HEK293T (cell line): ENCODE data around the gene CRYBB1.

ENCODE experiments used
- CTCF ChIA-PET: fragments of 350-600 bp; formaldehyde crosslinking; extraction: SDS; loops from one replicate; lab custom pipeline; 2021; ENCODE audit warnings: antibody characterized with exemption, inconsistent platforms; lab: Yijun Ruan, JAX
- POLR2A ChIA-PET: fragments of 350-600 bp; formaldehyde crosslinking; extraction: SDS; loops from one replicate; lab custom pipeline; 2020; ENCODE audit warnings: antibody characterized with exemption, inconsistent platforms; lab: Yijun Ruan, JAX
- DNase-seq: peaks from one replicate; pipeline ENCODE4 v3.0.0; 2012; ENCODE audit warnings: mixed read lengths; ENCODE audit errors: extremely low spot score
- ARNT ChIP-seq: fragments of 450-650 bp; IDR thresholded peaks from 2 replicates; pipeline ENCODE4 v1.6.1; 2017; ENCODE audit warnings: mild to moderate bottlenecking
- BHLHE40 ChIP-seq: fragments of 450-650 bp; IDR thresholded peaks from 2 replicates; pipeline ENCODE4 v1.6.1; 2016; ENCODE audit warnings: mild to moderate bottlenecking, moderate library complexity, borderline replicate concordance
- CTBP1 ChIP-seq: fragments of 450-650 bp; IDR thresholded peaks from 2 replicates; pipeline ENCODE4 v1.6.1; 2016; ENCODE audit warnings: borderline replicate concordance
- ELF4 ChIP-seq: fragments of 450-650 bp; IDR thresholded peaks from 2 replicates; pipeline ENCODE4 v1.6.1; 2017; ENCODE audit warnings: antibody characterized with exemption
- FOXA1 ChIP-seq: fragments of 450-650 bp; IDR thresholded peaks from 2 replicates; pipeline ENCODE4 v1.6.1; 2016; ENCODE audit warnings: mild to moderate bottlenecking
- FOXK2 ChIP-seq: fragments of 450-650 bp; IDR thresholded peaks from 2 replicates; pipeline ENCODE4 v1.6.1; 2016; ENCODE audit warnings: mild to moderate bottlenecking
- FOXM1 ChIP-seq: fragments of 450-650 bp; IDR thresholded peaks from 2 replicates; pipeline ENCODE4 v1.6.1; 2017; ENCODE audit warnings: mild to moderate bottlenecking, borderline replicate concordance
- HDGF ChIP-seq: fragments of 450-650 bp; IDR thresholded peaks from 2 replicates; pipeline ENCODE4 v1.6.1; 2017; ENCODE audit warnings: antibody characterized with exemption, borderline replicate concordance
- L3MBTL2 ChIP-seq: fragments of 450-650 bp; conservative IDR thresholded peaks from 2 replicates; pipeline ENCODE4 v1.6.1; 2016; ENCODE audit warnings: mild to moderate bottlenecking
- LEF1 ChIP-seq: fragments of 450-650 bp; IDR thresholded peaks from 2 replicates; pipeline ENCODE4 v1.6.1; 2017; ENCODE audit warnings: mild to moderate bottlenecking, borderline replicate concordance
- NFRKB ChIP-seq: fragments of 450-650 bp; IDR thresholded peaks from 2 replicates; pipeline ENCODE4 v1.6.1; 2016; ENCODE audit warnings: mild to moderate bottlenecking, moderate library complexity
- PKNOX1 ChIP-seq: fragments of 450-650 bp; IDR thresholded peaks from 2 replicates; pipeline ENCODE4 v1.6.1; 2016
- SP1 ChIP-seq: fragments of 450-650 bp; IDR thresholded peaks from 2 replicates; pipeline ENCODE4 v1.6.1; 2017
- SUZ12 ChIP-seq: fragments of 450-650 bp; IDR thresholded peaks from 2 replicates; pipeline ENCODE4 v1.6.1; 2016; ENCODE audit warnings: mild to moderate bottlenecking
- TARDBP ChIP-seq: fragments of 450-650 bp; IDR thresholded peaks from 2 replicates; pipeline ENCODE4 v1.6.1; 2016
- ZNF384 ChIP-seq: fragments of 450-650 bp; IDR thresholded peaks from 2 replicates; pipeline ENCODE4 v1.6.1; 2016

CRYBB1 gene

DNA sequence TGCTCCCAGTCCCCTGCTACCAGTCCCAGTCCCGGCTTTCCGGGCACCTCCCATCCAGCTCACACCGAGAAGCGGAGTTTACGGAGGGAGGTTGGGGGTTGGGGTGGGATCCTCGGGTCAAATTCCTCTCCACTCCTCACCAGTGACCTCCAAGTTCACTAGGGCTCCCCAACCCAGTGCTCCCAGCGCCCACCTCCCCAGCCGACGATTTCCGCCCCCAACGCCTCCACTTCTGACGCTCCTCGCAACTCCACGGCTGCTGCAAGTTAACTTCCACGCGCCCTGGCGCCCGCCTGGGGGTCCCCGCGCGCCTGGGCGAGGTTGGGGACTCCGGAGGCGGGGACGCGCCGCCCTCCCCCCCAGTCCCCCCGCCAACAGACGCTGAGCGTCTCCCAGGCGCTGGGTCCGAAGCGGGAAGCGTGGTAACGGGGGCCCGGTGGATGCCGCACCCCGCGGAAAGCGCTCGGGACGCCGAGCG, 28.4 kb downstream of the CRYBB1 start:
- no peak for TF ChIP-seq CTBP1
- TF ChIP-seq SP1 = no peak
- no peak for TF ChIP-seq FOXM1
- TF ChIP-seq L3MBTL2 = no peak
- TF ChIP-seq BHLHE40 = no peak
- TF ChIP-seq HDGF = no peak
- no peak for TF ChIP-seq ARNT
- TF ChIP-seq TARDBP = no peak
- no peak for TF ChIP-seq FOXK2
- TF ChIP-seq FOXA1 = no peak
- no peak for TF ChIP-seq NFRKB
- no peak for TF ChIP-seq ELF4
- no peak for TF ChIP-seq PKNOX1
- no peak for TF ChIP-seq ZNF384
- TF ChIP-seq LEF1 = no peak
- TF ChIP-seq SUZ12 = no peak
- POLR2A ChIA-PET = no interaction called here
- DNase-seq = peak; percentile 63
- CTCF ChIA-PET = no interaction called here

DNA sequence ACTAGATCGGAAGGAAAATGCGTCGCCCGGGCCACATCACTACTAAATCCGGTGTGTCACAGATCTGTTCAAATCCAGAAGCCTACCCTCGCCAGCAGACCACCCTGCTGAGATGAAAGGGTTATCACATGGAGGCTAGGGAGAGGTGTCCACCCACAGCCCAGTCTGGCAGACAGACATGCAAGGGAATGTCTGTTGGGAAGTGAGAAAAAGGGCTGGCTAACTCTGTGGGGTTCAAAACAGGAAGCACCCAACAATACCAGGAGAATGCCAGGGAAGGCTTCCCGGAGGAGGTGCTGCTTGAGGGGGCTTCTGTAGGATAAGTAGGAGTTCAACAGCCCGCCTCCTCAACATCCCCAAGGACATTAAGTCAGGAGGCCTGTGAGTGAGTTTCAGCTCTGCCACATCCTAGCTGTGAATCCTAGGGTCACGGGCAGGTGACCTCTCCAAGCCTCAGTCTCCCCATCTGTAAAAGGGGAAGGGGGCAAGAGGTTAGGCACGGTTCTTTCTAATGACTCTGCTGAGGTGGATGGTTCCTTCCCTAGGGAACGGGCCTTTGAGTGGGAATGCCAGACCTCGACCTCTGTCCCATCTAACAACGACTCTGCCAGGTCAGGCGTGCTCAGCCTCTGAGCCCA, 29.0 kb downstream of the CRYBB1 start:
- ChIA-PET POLR2A (no interaction called here), CTCF (no interaction called here)

GRCh38 chr22:26587991-26588613, 29.7 kb downstream of the CRYBB1 start:
- no peak for TF ChIP-seq FOXA1
- no peak for TF ChIP-seq HDGF
- TF ChIP-seq L3MBTL2 = no peak
- TF ChIP-seq LEF1 = no peak
- no peak for TF ChIP-seq SUZ12
- TF ChIP-seq ARNT = no peak
- TF ChIP-seq BHLHE40 = no peak
- TF ChIP-seq CTBP1 = no peak
- no peak for TF ChIP-seq ZNF384
- no peak for TF ChIP-seq FOXK2
- no peak for TF ChIP-seq NFRKB
- POLR2A ChIA-PET = no interaction called here
- no peak for DNase-seq
- CTCF ChIA-PET = no interaction called here

More for the DNA sequence above, 29.0 kb downstream of the CRYBB1 start:
- no peak for TF ChIP-seq BHLHE40
- no peak for TF ChIP-seq FOXA1
- no peak for TF ChIP-seq SUZ12
- no peak for TF ChIP-seq FOXK2
- TF ChIP-seq FOXM1 = no peak
- no peak for TF ChIP-seq NFRKB
- TF ChIP-seq ZNF384 = no peak
- TF ChIP-seq CTBP1 = no peak
- no peak for TF ChIP-seq L3MBTL2
- TF ChIP-seq ARNT = no peak
- no peak for TF ChIP-seq SP1
- no peak for DNase-seq

GRCh38 chr22:26586556-26587325, 31.1 kb downstream of the CRYBB1 start:
- ChIA-PET POLR2A (no interaction called here), CTCF (no interaction called here)
- no peak for DNase-seq
- TF ChIP-seq FOXA1 (no peak), TARDBP (no peak), L3MBTL2 (no peak), SP1 (no peak), ARNT (no peak), LEF1 (no peak), FOXM1 (no peak), FOXK2 (no peak), ZNF384 (no peak), NFRKB (no peak), ELF4 (no peak)

DNA sequence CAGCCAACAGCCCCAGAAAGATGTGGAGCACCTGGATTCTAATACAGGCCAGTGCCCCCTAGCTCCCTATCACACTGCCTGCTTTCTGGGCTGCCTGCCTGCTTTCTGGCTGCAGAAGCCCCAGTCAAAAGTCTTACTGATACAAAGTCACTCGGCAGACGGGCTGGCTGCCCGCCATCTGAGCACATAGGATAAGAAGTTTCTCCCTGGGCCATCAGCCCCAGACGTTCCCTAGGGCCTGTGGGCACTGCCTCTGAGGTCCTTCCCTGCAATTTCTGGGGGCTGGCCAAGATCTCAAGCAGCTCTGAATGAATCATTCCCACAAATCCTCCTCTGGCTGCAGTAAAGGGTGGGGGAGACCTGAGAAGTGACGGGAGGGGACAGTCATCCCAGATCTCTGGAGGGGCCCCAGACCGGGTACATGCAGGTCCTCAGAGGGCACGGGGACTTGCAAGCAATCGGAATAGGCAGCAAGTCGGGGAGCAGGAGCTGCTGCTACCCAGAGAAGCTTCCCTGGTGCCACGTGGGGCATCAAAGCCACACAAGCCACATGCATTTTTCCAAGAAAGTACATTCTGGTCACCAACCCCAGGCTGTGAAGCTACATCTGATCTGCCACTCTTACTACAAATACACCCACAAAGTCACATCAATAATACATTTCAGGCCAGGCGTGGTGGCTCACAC, 32.6 kb downstream of the CRYBB1 start:
- DNase-seq = no peak
- no peak for TF ChIP-seq HDGF
- TF ChIP-seq ZNF384 = no peak
- TF ChIP-seq FOXK2 = no peak
- no peak for TF ChIP-seq CTBP1
- no peak for TF ChIP-seq FOXM1
- no peak for TF ChIP-seq SP1
- TF ChIP-seq PKNOX1 = no peak
- no peak for TF ChIP-seq LEF1
- TF ChIP-seq ELF4 = no peak
- no peak for TF ChIP-seq SUZ12
- no peak for TF ChIP-seq BHLHE40
- no peak for TF ChIP-seq FOXA1
- TF ChIP-seq TARDBP = no peak
- ChIA-PET CTCF (no interaction called here), POLR2A (interaction anchor here (0.6 kb wide), 1 partner anchor 286 kb away, joined by 4 read pairs; no protein-coding TSS in a partner anchor)

GRCh38 chr22:26584010-26584409, 33.8 kb downstream of the CRYBB1 start:
- ChIA-PET CTCF (no interaction called here), POLR2A (no interaction called here)
- TF ChIP-seq FOXM1 (no peak), SP1 (no peak), TARDBP (no peak), LEF1 (no peak)
- DNase-seq = no peak
